SK-N-SH (cell line): ENCODE data around the gene CDK11B. TPM values are rescaled to one million over a fixed set of nuclear protein-coding genes. Genes with fewer than 3 reads are reported as not detected.
A peak's percentile ranks its signal among the peaks of the same experiment; 100 is the strongest.

Experiments used
- CTCF ChIA-PET: fragments of 300-600, 350-600 bp; formaldehyde crosslinking; extraction: SDS; loops from one replicate; lab custom pipeline; 2021; lab: Yijun Ruan, JAX
- POLR2A ChIA-PET: fragments of 350-600 bp; sonication (Branson Sonifier 250); formaldehyde crosslinking; extraction: SDS; loops from one replicate; lab custom pipeline; 2020; ENCODE audit warnings: antibody characterized with exemption, inconsistent platforms; lab: Yijun Ruan, JAX
- DNase-seq: peaks from one replicate; pipeline ENCODE4 v3.0.0; 2012
- H2AFZ ChIP-seq: fragments of 200-600 bp; sonication (generic); 2 replicates; pipeline ENCODE4 v1.8.1; 2016; ENCODE audit warnings: antibody characterized with exemption, mild to moderate bottlenecking, low read depth
- H3F3A ChIP-seq: fragments of 200-600 bp; sonication (generic); replicated peaks from 2 replicates; pipeline ENCODE3; 2016; ENCODE audit warnings: antibody characterized with exemption, mild to moderate bottlenecking; ENCODE audit not compliant: insufficient read depth
- H3K27ac ChIP-seq, 2 experiments: fragments of 200-500 bp in 1 of 2; fragments of 200-600 bp in 1 of 2; sonication (Bioruptor generic) in 1 of 2; sonication (generic), shearing (Covaris generic) in 1 of 2; 2 replicates each; pipeline versions ENCODE4 v1.5.1 to v1.6.1; 2014 to 2016; ENCODE audit warnings: low read depth in 2 of 2, inconsistent platforms in 1 of 2, low read length in 1 of 2, mild to moderate bottlenecking in 1 of 2, mixed read lengths in 1 of 2
- H3K27me3 ChIP-seq: fragments of 200-600 bp; sonication (generic), shearing (Covaris generic); 2 replicates; pipeline ENCODE4 v1.6.1; 2016; ENCODE audit warnings: mixed run types; ENCODE audit not compliant: insufficient read depth
- H3K36me3 ChIP-seq, 2 experiments: fragments of 200-500 bp in 1 of 2; fragments of 200-600 bp in 1 of 2; sonication (Bioruptor generic) in 1 of 2; sonication (generic) in 1 of 2; replicated peaks in 1 of 2; 2 replicates each; pipeline versions ENCODE3 to v1.5.1; 2014 to 2016; ENCODE audit warnings: low read length in 1 of 2, mild to moderate bottlenecking in 1 of 2; ENCODE audit not compliant: insufficient read depth in 2 of 2, control insufficient read depth in 1 of 2
- H3K4me1 ChIP-seq, 2 experiments: fragments of 200-500 bp in 1 of 2; fragments of 200-600 bp in 1 of 2; sonication (Bioruptor generic) in 1 of 2; sonication (generic), shearing (Covaris generic) in 1 of 2; 2 replicates each; pipeline versions ENCODE4 v1.5.1 to v1.6.1; 2014 to 2016; ENCODE audit warnings: low read depth in 1 of 2, low read length in 1 of 2, mixed run types in 1 of 2; ENCODE audit not compliant: insufficient read depth in 2 of 2, control insufficient read depth in 1 of 2
- H3K4me2 ChIP-seq: fragments of 200-600 bp; sonication (generic), shearing (Covaris generic); 2 replicates; pipeline ENCODE4 v1.6.1; 2017; ENCODE audit warnings: mixed run types
- H3K4me3 ChIP-seq, 2 experiments: fragments of 200-500 bp in 1 of 2; fragments of 200-600 bp in 1 of 2; sonication (Bioruptor generic) in 1 of 2; sonication (generic), shearing (Covaris generic) in 1 of 2; 2 replicates each; pipeline versions ENCODE4 v1.5.1 to v1.8.1; 2014 to 2016; ENCODE audit warnings: low read depth in 2 of 2, inconsistent platforms in 1 of 2, low read length in 1 of 2, mild to moderate bottlenecking in 1 of 2, mixed read lengths in 1 of 2, moderate library complexity in 1 of 2
- H3K79me2 ChIP-seq: fragments of 200-600 bp; sonication (generic); 2 replicates; pipeline ENCODE4 v1.8.1; 2017; ENCODE audit warnings: mild to moderate bottlenecking; ENCODE audit not compliant: insufficient read depth
- H3K9ac ChIP-seq: fragments of 200-600 bp; sonication (generic); 2 replicates; pipeline ENCODE4 v1.6.1; 2017; ENCODE audit warnings: mixed run types
- H3K9me2 ChIP-seq: fragments of 200-600 bp; sonication (generic); 2 replicates; pipeline ENCODE4 v1.6.1; 2017; ENCODE audit warnings: mixed run types
- H3K9me3 ChIP-seq: fragments of 200-600 bp; sonication (generic); 2 replicates; pipeline ENCODE4 v1.6.1; 2017; ENCODE audit warnings: mixed run types, mild to moderate bottlenecking, moderate library complexity
- H4K20me1 ChIP-seq: fragments of 200-600 bp; sonication (generic); 2 replicates; pipeline ENCODE4 v1.6.1; 2017; ENCODE audit warnings: mild to moderate bottlenecking, mixed run types; ENCODE audit not compliant: insufficient read depth
- CHD2 ChIP-seq: fragments of 150-350 bp; IDR thresholded peaks from 2 replicates; pipeline ENCODE4 v1.6.1; 2018; ENCODE audit warnings: low read length; ENCODE audit not compliant: partially characterized antibody
- EP300 ChIP-seq, 2 experiments: IDR thresholded peaks; 2 replicates each; pipeline versions ENCODE4 v1.4.0 to v1.6.1; 2012; ENCODE audit warnings: borderline replicate concordance in 1 of 2, low read depth in 1 of 2, low read length in 1 of 2
- EZH2phosphoT487 ChIP-seq: fragments of 200-600 bp; sonication (generic); IDR thresholded peaks from 2 replicates; pipeline ENCODE4 v1.6.1; 2017; ENCODE audit warnings: low read depth, mixed run types, mild to moderate bottlenecking, antibody characterized with exemption, moderate library complexity, borderline replicate concordance
- MAX ChIP-seq: IDR thresholded peaks from 2 replicates; pipeline ENCODE4 v1.4.0; 2012; ENCODE audit warnings: low read depth
- MXI1 ChIP-seq: IDR thresholded peaks from 2 replicates; pipeline ENCODE4 v1.6.1; 2012; ENCODE audit warnings: mild to moderate bottlenecking, low read depth, low read length, improper control_type of control experiment
- RFX5 ChIP-seq: IDR thresholded peaks from 2 replicates; pipeline ENCODE4 v1.6.1; 2012; ENCODE audit warnings: mild to moderate bottlenecking, improper control_type of control experiment, low read length
- RXRA ChIP-seq: IDR thresholded peaks from 2 replicates; pipeline ENCODE4 v1.4.0; 2012; ENCODE audit warnings: low read depth, mild to moderate bottlenecking, borderline replicate concordance
- WGBS: methylation state at CpG from one replicate; pipeline ENCODE4 v1.1.6; 2017; ENCODE audit warnings: low lambda C conversion rate; 5-methylcytosine and 5-hydroxymethylcytosine counted together
- polyA plus RNA-seq, 3 experiments: library from polyadenylated mRNA; depleted of rRNA; stranded (reverse); fragments of >200 nt; gene quantifications; 2 replicates each; pipeline ENCODE4 v1.2.3, GENCODE V29; 2012
- TF ChIP-seq, protein P1 (sequence below): fragments of 150-350 bp; IDR thresholded peaks from 2 replicates; pipeline ENCODE4 v1.6.1; 2016; ENCODE audit warnings: mild to moderate bottlenecking, low read depth, low read length
- TF ChIP-seq, protein P2 (sequence below): IDR thresholded peaks from 2 replicates; pipeline ENCODE4 v1.6.1; 2012; ENCODE audit warnings: mild to moderate bottlenecking, low read depth, low read length, moderate library complexity
- TF ChIP-seq, protein P3 (sequence below): IDR thresholded peaks from 2 replicates; pipeline ENCODE4; 2012

Gene CDK11B
- polyA plus RNA-seq, 1 of the 3 experiments (the other 2 are of a cell fraction): 15.0 TPM

DNA sequence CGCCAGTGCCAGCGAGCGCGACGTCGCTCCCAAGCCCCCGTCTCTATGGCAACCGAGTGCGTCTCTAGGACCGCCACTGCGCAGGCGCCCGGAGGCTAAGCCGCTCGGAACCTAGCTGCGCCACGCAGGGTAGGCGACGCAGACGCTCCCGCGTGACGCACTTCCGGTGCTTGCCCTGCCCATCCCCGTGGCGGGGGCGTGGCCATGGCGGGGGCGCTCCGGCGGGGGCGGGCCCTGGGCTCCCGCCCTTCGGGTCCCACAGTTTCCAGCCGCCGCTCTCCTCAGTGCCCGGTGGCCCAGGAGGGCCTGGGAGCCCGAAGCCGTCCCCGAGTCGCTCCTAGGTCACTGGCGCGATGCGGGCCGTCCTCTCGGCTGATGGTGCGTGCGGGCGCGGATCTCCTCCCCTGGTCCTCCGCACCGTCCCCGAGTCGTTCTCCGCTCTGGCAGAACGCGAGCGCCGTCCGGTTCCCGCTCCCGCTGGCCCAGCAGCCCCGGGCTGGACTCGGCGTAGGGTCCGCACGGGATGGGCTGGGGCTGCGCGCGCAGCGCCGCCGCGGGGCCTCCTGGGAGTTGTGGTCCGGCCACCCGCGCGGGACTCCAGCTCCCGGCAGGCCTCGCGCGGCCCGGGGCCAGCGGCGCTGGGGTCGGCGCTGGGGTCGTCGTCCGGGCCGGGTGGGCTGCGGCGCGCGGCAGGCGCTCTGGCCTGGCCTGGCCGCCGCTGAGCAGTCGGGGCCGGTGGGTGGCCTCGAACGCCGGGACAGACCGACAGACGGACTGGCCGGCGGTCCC lies 43.4 kb downstream of the CDK11B start, which contains the start of gene MIB2 (continued):
- TF ChIP-seq, protein P1, sequence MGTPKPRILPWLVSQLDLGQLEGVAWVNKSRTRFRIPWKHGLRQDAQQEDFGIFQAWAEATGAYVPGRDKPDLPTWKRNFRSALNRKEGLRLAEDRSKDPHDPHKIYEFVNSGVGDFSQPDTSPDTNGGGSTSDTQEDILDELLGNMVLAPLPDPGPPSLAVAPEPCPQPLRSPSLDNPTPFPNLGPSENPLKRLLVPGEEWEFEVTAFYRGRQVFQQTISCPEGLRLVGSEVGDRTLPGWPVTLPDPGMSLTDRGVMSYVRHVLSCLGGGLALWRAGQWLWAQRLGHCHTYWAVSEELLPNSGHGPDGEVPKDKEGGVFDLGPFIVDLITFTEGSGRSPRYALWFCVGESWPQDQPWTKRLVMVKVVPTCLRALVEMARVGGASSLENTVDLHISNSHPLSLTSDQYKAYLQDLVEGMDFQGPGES: no peak
- TF ChIP-seq RXRA (no peak), MAX (no peak; the same call in 1 of the 2 replicates), MXI1 (peak; percentile 90), RFX5 (peak; percentile 95), EZH2phosphoT487 (no peak), CHD2 (peak; percentile 20)

DNA sequence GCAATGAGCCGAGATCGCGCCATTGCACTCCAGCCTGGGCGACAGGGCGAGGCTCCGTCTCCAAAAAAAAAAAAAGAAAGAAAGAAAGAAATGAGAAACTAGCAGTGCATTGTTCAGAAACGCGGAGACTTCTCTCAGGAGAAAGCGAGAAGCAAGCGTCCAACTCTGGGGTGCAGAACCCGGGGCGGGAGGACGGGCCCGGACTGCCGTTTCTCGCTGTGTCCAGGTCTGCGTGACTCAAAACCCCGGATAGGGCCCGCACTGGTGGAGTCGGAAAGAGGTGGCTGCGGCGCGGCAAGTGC lies 43.9 kb downstream of the CDK11B start:
- TF ChIP-seq, protein P2, sequence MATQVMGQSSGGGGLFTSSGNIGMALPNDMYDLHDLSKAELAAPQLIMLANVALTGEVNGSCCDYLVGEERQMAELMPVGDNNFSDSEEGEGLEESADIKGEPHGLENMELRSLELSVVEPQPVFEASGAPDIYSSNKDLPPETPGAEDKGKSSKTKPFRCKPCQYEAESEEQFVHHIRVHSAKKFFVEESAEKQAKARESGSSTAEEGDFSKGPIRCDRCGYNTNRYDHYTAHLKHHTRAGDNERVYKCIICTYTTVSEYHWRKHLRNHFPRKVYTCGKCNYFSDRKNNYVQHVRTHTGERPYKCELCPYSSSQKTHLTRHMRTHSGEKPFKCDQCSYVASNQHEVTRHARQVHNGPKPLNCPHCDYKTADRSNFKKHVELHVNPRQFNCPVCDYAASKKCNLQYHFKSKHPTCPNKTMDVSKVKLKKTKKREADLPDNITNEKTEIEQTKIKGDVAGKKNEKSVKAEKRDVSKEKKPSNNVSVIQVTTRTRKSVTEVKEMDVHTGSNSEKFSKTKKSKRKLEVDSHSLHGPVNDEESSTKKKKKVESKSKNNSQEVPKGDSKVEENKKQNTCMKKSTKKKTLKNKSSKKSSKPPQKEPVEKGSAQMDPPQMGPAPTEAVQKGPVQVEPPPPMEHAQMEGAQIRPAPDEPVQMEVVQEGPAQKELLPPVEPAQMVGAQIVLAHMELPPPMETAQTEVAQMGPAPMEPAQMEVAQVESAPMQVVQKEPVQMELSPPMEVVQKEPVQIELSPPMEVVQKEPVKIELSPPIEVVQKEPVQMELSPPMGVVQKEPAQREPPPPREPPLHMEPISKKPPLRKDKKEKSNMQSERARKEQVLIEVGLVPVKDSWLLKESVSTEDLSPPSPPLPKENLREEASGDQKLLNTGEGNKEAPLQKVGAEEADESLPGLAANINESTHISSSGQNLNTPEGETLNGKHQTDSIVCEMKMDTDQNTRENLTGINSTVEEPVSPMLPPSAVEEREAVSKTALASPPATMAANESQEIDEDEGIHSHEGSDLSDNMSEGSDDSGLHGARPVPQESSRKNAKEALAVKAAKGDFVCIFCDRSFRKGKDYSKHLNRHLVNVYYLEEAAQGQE: no peak
- TF ChIP-seq, protein P3, sequence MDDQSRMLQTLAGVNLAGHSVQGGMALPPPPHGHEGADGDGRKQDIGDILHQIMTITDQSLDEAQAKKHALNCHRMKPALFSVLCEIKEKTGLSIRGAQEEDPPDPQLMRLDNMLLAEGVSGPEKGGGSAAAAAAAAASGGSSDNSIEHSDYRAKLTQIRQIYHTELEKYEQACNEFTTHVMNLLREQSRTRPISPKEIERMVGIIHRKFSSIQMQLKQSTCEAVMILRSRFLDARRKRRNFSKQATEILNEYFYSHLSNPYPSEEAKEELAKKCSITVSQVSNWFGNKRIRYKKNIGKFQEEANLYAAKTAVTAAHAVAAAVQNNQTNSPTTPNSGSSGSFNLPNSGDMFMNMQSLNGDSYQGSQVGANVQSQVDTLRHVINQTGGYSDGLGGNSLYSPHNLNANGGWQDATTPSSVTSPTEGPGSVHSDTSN: no peak
- TF ChIP-seq MXI1 (peak; percentile 9; the same call in 1 of the 2 replicates), EP300 (IDR thresholded peaks at IDR 0.05; ENCODE audit: borderline replicate concordance in 1 of 2, low read depth in 1 of 2, low read length in 1 of 2) (no peak), EZH2phosphoT487 (no peak)
- TF ChIP-seq, all 33 proteins: peak for 1
- Histone ChIP-seq H3K79me2 (peaks cover 43% of the 10 kb centered on the region), H3K27me3 (no peaks in the 10 kb centered on the region), H3K36me3 (peaks cover 3 to 7% of the 10 kb centered on the region in 2 experiments), H3K4me2 (peak overlapping the region; percentile 92), H3K4me3 (peak overlapping the region; percentile 86 to 88), H2AFZ (no peak overlapping the region), H3K4me1 (peaks cover 0 to 18% of the 10 kb centered on the region in 2 experiments; a peak in 1 of 4 replicates), H3K9me2 (no peaks in the 10 kb centered on the region), H4K20me1 (peaks cover 10% of the 10 kb centered on the region), H3K9ac (peak overlapping the region; percentile 100; the same call in 1 of the 2 replicates), H3F3A (no peaks in the 10 kb centered on the region), H3K9me3 (no peaks in the 10 kb centered on the region), H3K27ac (peak overlapping the region in 1 of 2 experiments; percentile 99; a peak in 1 of 4 replicates)
- ChIA-PET CTCF (interaction anchor here (1.0 to 1.4 kb wide), 3 partner anchors 10 to 294 kb away, joined by 3 to 5 read pairs (median 3); no protein-coding TSS in a partner anchor), POLR2A (interaction anchor here (1.5 to 2.0 kb wide), 3 partner anchors 9 to 59 kb away, joined by 3 to 4 read pairs (median 4); no protein-coding TSS in a partner anchor)
- 2% methylated on average over 17 of the region's 23 CpGs for WGBS
- no peak for DNase-seq
